ENCODE results near the gene KATNAL1. TPM values are rescaled to one million over a fixed set of nuclear protein-coding genes. Genes with fewer than 3 reads are reported as not detected.
"Not testable (repeated sequence)": the region's sequence is repeated elsewhere in the genome, so short reads cannot be mapped to it uniquely, and the experiment has no call there.

The KATNAL1 gene
- total RNA-seq, 4 donors from 2014 or later: 3.1 to 15.2 (median 4.2) TPM

DNA sequence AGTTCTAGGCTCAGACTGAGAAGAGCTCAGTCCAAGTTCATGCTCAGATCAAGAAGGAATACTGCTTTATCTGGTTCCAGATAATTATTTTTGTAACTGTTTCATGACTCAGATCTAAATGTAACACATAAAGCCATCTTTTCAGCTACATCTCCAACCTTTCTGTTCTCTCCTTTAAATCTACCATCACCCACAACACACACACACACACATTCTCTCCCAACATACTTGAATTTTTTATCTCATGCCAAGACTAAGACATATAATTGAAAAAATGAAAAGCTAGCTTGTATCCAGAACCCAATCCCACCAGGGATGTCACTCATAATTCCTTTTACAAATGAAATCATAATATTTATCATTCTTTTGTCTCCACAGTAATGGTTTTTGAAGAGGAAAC is 7.6 kb downstream of the KATNAL1 start:
- intact Hi-C loops (cut with DNase I; ENCODE audit: low total_unique reads): no loop called here

DNA sequence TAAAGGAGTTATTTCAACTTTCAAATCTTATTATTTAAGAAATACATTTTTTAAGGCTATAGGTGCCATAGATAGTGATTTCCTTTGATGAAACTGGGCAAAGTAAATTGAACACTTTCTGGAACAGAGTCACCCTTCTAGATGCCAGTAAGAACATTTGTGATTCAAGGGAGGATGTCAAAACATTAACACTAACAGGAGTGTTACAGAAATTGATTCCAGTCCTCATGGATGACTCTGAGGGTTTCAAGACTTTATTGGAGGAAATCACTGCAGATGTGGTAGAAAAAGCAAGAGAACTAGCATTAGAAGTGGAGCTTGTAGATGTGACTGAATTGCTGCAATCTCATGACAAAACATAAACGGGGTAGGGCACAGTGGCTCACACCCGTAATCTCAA is 12.2 kb downstream of the KATNAL1 start:
- no peak for TF ChIP-seq CTCF (IDR thresholded peaks at IDR 0.05)
- TF ChIP-seq POLR2A (IDR thresholded peaks at IDR 0.05): no peak
- 81 to 83% methylated on average over 2 of the region's 2 CpGs for WGBS, 2 donors
- intact Hi-C loops (cut with DNase I; ENCODE audit: low total_unique reads): no loop called here
- no peak for DNase-seq (ENCODE audit: low spot score in 2 of 2)
- H3K4me3 ChIP-seq (ENCODE audit: low read depth, poor library complexity, severe bottlenecking): no peak overlapping the region

More for the DNA sequence above, 7.6 kb downstream of the KATNAL1 start:
- H3K4me3 ChIP-seq (ENCODE audit: low read depth, poor library complexity, severe bottlenecking): no peak overlapping the region
- TF ChIP-seq CTCF (IDR thresholded peaks at IDR 0.05) (no peak), POLR2A (IDR thresholded peaks at IDR 0.05) (no peak)
- DNase-seq (ENCODE audit: low spot score in 2 of 2): no peak

DNA sequence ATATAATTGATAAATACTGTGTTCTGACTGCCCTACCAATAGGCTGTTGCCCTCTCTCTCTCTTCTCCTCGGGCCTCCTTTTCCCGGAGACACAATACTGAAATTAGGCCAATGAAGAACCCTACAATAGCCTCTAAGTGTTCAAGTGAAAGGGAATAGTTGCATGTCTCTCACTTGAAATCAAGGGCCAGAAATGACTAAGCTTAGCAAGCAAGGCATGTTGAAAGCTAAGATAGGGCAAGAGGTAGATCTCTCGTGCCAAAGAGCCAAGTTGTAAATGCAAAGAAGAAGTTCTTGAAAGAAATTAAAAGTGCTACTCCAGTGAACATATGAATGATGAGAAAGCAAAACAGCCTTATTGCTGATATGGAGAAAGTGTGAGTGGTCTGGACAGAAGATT is 13.3 kb downstream of the KATNAL1 start:
- WGBS, 2 donors: 29 to 31% methylated on average over 3 of the region's 3 CpGs
- no peak overlapping the region for H3K4me3 ChIP-seq (ENCODE audit: low read depth, poor library complexity, severe bottlenecking)
- TF ChIP-seq CTCF (IDR thresholded peaks at IDR 0.05): no peak
- no peak for TF ChIP-seq POLR2A (IDR thresholded peaks at IDR 0.05)
- intact Hi-C loops (cut with DNase I; ENCODE audit: low total_unique reads): no loop called here
- no peak for DNase-seq (ENCODE audit: low spot score in 2 of 2)

DNA sequence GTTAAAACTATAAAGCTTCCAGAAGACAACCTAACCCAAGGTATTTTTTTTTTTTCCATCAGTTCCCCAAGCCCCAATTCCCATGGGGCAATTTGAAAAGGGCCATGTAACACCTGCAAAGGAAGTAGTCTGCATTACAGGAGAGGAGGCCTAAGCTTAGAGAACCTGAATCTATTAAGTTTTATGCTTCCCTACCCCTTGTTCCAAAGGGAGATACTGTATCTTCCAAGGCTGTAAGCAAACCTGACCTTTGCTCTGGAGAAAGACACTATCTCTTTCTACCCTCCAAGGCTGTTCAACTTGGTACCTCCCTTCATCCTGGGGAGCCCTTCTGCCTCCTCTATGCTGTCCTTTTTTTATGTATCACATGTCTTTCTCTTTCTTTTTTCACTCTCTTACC is 15.0 kb downstream of the KATNAL1 start:
- DNase-seq (ENCODE audit: low spot score in 2 of 2): no peak
- intact Hi-C loops (cut with DNase I; ENCODE audit: low total_unique reads): no loop called here
- TF ChIP-seq CTCF (IDR thresholded peaks at IDR 0.05) (no peak), POLR2A (IDR thresholded peaks at IDR 0.05) (no peak)
- H3K4me3 ChIP-seq (ENCODE audit: low read depth, poor library complexity, severe bottlenecking): no peak overlapping the region

DNA sequence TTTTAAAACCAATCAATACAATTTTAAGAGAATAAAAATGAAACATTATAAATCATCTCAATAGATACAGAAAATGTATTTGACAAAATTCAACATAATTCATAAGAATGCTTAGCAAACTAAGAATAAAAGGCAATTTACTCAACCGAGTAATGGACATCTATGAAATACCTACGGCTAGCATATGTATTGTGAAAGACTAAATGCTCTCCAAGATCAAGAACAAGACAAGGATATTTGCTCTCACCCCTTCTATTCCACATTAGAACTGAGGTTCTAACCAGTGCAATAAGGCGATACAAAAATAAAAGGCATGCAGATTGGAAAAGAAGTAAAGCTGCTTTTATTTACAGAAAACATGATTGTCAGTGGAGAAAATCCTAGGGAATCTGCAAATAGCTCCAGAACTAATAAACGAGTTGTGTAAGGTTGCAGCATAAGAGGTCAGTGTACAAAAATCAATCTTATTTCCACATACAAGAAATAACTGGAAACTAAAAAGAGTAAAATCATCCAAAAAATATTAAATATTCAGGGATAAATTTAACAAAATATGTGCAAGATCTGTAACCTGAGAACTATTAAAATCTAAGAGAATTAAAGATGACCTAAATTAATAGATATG is 16.4 kb downstream of the KATNAL1 start:
- WGBS, 2 donors: 83 to 88% methylated on average over 4 of the region's 4 CpGs
- intact Hi-C loops (cut with DNase I; ENCODE audit: low total_unique reads): no loop called here
- TF ChIP-seq POLR2A (IDR thresholded peaks at IDR 0.05) (no peak), CTCF (IDR thresholded peaks at IDR 0.05) (no peak)
- DNase-seq (ENCODE audit: low spot score in 2 of 2): no peak
- no peak overlapping the region for H3K4me3 ChIP-seq (ENCODE audit: low read depth, poor library complexity, severe bottlenecking)

- no peak for DNase-seq (ENCODE audit: low spot score in 2 of 2)
- intact Hi-C loops (cut with DNase I; ENCODE audit: low total_unique reads): no loop called here
- H3K4me3 ChIP-seq (ENCODE audit: low read depth, poor library complexity, severe bottlenecking): no peak overlapping the region
- TF ChIP-seq CTCF (IDR thresholded peaks at IDR 0.05) (no peak), POLR2A (IDR thresholded peaks at IDR 0.05) (no peak)
Observed at GRCh38 chr13:30289533-30289932, 17.8 kb downstream of the KATNAL1 start.

- WGBS, 2 donors: 51 to 68% methylated on average over 2 of the region's 2 CpGs
- intact Hi-C loops (cut with DNase I; ENCODE audit: low total_unique reads): not testable (repeated sequence)
Observed at GRCh38 chr13:30286059-30286458, 21.3 kb downstream of the KATNAL1 start.

More at GRCh38 chr13:30286059-30286458, 21.3 kb downstream of the KATNAL1 start:
- DNase-seq (ENCODE audit: low spot score in 2 of 2); H3K4me3 ChIP-seq (ENCODE audit: low read depth, poor library complexity, severe bottlenecking): not testable (repeated sequence)
